HG02623 (cell line): Measurements from ENCODE around the gene ST14.
A peak's percentile ranks its signal among the peaks of the same experiment; 100 is the strongest.

Source experiments
- ATAC-seq: cut with Tn5 transposase; IDR thresholded peaks from one replicate; pipeline ENCODE4 v1.9.1; 2021; ENCODE audit warnings: moderate library complexity; ENCODE audit not compliant: unreplicated experiment

ST14 gene

DNA sequence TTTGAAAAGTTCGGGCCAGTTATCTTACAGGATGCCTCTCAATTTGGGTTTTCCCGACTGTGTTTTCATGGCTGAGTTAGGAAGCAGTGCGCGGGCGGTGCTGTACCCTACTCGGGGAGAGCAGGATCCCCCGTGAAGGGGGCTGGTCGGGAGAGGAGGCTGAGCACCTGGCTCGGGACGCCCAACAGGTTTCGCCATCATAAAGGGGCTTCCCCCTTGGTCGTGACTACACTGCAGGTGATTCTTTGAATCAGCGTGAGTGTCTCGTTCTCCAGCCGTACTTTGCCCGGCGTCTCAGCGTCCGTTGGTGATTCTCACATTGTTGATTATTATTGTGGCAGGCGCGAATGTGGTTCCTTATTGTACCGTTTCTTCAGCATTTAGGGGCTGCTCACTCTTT is 46.6 kb downstream of the ST14 start:
- no peak for ATAC-seq

DNA sequence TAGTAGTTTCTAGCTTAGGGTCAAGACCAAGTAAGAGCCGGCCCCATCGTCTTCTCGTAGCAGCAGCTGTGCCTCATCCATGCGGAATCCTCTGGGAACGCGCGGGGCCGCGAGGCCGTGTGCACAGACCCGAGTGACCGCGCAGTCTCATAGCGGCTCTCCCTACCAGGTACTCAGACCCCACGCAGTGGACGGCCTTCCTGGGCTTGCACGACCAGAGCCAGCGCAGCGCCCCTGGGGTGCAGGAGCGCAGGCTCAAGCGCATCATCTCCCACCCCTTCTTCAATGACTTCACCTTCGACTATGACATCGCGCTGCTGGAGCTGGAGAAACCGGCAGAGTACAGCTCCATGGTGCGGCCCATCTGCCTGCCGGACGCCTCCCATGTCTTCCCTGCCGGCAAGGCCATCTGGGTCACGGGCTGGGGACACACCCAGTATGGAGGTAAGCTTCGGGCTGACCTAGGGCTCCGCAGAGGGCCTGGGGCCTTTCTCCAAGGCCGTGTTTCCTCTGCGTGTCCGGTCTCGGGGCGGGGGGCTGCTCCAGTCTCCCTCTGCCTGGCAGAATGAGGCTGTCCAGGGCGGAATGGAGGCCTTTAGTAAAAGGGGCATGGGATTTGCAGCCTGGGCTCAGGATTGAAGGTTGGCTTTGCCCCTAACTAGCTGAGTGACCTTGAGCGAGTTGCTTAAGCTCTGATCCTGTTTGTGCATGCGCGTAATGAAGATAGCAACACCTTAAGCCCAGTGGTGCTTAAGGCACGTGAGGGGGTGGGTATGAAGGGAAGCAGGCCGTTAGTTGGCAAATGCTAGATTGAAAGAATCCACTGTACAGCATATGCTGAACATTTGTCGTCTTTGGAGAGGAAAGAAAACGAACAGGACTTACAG is 48.9 kb downstream of the ST14 start:
- no peak for ATAC-seq

DNA sequence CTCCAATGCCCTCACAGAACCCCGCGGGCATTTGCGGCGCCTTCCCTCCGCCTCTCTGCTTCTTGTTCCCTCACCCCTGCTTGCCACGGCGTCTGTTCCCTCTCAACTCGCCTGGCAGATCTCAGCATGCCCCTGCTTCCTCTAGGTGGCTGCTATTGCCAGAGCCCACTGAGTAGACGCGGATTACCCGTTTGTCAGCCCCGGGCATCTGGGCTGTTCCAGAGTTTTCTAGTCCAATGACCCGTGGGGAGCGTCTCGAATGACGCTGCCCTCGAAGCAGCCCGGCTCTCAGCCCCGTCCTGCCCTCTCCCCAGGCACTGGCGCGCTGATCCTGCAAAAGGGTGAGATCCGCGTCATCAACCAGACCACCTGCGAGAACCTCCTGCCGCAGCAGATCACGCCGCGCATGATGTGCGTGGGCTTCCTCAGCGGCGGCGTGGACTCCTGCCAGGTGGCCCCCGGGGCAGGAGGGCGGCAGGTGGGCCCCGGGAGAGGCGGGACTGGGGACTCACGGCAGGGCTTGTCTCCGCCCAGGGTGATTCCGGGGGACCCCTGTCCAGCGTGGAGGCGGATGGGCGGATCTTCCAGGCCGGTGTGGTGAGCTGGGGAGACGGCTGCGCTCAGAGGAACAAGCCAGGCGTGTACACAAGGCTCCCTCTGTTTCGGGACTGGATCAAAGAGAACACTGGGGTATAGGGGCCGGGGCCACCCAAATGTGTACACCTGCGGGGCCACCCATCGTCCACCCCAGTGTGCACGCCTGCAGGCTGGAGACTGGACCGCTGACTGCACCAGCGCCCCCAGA is 49.7 kb downstream of the ST14 start:
- ATAC-seq = no peak

DNA sequence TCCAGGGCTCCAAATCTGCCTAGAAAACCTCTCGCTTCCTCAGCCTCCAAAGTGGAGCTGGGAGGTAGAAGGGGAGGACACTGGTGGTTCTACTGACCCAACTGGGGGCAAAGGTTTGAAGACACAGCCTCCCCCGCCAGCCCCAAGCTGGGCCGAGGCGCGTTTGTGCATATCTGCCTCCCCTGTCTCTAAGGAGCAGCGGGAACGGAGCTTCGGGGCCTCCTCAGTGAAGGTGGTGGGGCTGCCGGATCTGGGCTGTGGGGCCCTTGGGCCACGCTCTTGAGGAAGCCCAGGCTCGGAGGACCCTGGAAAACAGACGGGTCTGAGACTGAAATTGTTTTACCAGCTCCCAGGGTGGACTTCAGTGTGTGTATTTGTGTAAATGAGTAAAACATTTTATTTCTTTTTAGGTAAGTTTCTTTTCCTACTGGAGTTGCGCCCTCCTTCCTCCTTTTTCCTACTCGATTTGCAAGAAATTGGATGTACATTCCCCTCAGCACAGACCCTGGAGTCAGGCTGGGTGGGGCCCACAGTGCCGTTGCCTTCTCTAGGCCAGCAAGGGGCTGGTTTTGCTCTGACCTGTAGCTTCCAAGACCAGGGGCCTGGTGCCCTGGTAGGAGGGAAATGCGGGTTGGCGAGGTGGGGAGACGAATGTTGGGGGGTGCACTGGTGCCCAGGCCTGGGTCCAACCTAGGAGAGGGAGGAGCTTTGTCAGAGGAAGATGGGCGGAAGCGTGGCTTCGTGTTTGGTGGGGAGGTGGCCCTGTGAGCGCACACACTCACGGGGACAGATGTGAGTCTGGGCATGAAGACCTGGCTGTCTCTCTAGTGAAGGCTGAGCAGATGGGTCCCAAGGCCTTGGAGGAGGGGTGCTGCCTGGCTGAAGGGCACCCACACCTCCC is 50.6 kb downstream of the ST14 start:
- ATAC-seq = no peak

DNA sequence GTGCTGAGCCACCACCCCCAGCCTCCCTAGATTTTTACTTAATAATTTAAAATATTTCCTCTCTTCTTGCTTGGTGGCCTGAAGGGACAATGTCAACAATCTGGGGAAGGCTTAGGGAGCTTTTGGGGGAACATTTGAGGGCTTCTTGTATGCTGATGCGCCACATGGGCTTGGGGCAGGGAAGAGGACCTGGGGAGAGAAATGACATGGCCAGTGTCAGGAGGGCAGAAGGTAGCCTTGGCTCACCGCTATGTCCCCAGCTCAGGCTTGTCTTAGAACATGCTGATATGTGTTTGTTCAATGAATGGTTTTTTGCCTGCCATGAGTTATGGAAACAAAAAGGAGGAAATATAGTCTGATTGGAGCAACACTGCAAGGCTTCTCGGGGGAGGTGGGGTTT is 51.6 kb downstream of the ST14 start:
- no peak for ATAC-seq

DNA sequence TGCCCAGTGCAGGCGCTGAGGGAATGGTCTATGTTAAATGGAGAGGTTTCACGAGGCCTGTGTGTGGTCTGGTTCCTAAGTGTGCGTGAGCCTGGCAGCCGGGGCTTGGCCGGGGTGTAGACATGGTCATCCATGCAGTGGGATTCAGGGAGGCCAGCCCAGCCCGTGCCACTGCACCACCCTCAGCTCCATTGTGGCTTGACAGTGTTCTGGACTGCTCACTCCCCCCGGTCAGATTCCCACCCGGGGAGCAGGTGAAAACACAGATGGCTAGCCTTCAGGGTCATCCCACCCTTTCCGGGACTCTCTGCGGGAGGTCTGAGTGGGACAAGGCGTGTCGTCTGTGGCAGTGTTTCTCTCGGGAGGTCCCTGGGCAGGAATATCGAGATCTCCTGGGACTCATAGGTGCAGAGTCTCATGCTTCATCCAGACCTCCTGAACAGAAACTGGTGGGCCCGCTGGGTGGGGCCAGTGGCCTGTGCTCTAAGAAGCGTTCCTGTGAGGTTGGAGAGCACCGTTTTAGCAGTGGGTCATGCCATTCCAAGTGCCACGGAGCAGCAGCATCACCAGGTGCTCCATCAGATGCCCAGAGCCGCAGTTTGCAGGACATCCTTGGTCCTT is 52.3 kb downstream of the ST14 start:
- no peak for ATAC-seq

DNA sequence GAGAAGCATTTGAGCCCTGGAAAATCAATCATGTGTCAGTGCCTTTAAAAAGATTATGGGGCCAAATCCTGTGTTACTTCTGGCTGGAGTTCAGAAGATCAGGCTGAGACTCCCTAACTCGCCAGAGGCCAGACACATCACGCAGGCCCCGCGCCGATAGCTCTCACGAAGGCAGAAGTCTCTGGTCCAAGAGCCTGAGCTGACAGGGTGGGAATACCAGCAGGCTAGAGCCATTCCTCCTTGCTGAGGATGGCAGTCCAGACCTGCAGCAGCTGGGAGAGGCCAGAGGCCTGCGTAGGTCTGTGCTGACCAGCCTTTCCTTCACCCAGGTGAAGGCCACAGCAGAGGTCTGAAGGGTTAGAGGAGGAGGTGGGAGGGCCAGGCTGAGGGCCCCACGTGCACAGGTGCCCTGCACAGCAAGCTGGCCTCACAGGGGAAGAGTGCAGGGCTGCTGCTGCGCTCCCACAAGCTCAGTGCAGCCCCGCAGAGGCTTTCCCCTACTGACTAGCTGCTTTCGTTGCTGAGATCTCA is 52.9 kb downstream of the ST14 start:
- ATAC-seq = no peak

DNA sequence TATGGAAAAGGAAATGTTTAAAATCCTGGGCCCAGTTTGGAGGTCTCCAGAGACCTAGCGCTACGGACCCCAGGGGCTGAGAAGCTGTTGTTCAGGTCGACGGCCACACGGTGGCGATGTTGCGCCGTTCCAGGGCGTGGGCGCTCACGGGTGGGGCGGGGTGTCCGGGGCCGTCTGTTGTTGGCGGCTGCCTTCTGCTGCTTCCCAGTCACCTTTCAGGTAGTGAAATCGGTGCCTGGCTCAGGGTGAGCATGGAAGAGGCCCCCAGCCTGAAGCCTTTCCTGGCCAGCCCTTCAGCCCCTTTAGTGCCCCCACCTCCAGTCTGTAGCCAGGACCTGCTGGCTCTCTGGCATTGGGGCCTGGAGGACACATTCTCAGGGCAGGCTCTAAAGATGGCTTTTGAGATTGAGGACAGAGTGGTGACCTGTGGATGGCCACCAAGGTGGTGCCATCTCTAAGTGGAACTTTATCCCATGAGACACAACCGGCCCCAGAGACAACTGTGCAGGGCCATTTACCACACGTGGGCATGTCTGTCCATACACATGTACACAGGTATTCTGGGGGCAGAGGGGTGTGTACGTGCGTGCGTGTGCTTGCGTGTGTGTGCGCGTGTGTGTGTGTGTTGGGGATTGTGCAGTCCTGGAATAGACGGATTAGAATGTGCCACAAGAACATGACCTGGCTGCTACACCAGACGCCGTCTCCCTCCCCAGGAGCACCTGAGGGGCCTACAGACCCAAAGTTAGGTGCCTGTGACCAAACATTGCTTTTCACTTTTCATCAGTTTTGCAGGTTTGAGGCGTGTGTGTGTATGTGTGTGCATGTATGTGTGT is 53.8 kb downstream of the ST14 start:
- ATAC-seq = peak; percentile 83

DNA sequence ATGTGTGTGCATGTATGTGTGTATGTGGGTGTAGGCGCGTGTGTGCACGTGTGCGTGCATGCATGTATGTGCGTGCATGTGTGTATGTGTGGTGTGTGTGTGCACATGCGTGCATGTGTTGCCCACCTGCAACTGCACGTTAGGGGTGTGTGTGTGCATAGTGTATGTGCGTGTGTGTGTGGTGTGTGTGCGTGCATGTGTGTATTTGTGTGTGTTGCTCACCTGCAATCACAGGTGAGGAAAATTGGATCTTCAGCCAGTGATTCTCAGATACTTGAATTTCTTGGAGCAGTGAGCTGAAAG is 54.3 kb downstream of the ST14 start:
- ATAC-seq = no peak

DNA sequence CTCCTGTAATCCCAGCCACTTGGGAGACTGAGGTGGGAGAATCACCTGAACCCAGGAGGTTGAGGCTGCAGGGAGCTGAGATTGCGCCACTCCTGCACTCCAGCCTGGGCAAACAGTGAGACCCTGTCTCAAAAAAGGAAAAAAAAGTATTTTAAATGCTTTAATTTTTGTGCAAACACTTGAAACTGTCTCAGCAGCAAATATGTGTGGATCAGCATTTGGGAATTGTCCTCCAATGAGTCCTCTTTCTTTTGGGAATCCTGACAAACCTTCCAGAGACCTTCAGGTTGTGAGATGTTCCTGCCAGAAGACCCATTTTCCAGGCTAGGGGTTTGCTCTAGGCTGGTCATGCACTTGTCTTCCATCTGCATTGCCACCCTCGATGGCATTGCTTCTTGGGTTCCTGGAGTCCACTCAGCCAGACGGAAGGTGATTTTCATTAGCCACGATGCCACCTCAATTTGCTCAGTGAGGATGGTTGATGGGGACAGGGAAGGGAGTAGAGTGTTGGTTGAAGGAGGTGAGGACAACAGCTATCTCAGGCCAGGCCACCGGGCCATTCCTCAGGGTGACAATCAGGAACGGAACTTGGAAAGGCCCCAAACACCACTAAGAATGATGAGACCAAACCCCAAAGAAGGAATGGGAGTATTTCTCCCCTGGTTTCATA is 55.4 kb downstream of the ST14 start:
- no peak for ATAC-seq

DNA sequence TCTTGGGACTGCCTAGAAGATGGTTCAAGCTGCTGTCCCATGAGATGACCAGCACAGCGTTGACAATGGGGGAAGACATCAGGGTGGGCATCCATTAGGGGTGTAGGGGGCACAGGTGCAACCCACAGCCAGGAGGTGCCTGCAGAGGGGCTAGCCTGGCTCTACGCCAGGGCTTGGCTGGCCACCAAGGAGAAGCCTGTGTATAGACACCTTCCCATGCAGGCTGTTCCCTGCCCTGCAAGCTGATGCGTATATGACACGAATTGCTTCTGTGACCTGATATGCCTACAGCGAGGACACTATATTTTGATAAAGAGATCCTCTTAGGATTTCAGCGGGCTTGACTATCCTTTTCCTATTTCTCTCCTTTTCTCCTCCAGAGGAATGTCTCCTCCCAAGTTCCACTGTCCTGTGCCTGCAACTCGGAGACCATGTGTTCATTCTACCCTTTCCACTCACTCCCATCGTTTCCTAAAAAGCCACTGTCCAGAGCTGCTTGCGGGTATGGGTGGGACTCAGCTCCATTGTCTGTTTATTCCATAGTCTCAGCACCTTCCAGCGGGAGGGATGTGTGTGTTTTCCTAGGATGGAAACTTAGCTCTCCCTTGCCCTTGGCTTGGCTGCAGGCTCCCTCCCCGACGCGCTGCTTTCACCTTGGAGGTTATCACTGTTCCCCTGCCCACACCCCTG is 56.1 kb downstream of the ST14 start:
- ATAC-seq = no peak

DNA sequence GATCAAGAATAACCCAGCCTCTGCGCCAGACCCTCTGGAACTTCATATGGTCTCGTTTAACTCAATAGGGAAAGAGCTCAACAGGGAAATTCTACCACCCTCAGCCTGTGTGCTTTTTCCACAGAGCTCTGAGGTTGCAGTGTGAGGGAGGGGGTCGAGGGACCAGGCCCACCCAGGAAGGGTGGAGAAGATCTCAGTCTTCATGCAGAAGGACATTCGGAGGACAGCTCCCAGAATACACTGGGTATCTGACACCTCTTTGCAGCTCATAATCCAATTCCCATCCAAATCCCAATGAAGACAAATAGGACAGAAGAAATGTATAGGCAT is 56.6 kb downstream of the ST14 start:
- no peak for ATAC-seq

DNA sequence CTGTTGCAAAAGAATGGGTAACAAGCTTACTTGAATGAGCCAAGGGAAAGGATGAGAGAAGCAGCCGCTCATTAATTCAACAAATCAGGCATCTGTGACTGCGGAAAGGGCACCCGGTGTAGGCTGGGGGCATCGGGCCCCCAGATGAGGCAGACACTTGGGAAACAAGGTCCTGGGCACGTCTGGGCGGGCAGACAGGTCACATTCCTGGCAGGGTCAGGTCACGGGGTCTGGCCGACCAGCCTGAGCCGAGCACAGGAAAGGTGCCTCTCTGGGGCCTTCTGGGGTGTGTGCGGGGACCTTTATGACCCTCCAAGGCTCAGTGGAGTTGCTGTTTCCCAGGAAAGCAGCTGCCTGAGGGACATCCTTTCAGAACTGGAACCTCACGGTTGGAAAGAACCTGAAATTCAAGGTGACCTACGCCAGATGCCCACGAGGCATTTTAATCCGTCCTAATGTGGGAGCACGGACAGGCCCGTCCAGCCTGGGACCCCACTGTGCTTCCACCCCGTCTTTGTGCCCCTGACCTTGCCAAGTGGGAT is 57.1 kb downstream of the ST14 start:
- no peak for ATAC-seq

DNA sequence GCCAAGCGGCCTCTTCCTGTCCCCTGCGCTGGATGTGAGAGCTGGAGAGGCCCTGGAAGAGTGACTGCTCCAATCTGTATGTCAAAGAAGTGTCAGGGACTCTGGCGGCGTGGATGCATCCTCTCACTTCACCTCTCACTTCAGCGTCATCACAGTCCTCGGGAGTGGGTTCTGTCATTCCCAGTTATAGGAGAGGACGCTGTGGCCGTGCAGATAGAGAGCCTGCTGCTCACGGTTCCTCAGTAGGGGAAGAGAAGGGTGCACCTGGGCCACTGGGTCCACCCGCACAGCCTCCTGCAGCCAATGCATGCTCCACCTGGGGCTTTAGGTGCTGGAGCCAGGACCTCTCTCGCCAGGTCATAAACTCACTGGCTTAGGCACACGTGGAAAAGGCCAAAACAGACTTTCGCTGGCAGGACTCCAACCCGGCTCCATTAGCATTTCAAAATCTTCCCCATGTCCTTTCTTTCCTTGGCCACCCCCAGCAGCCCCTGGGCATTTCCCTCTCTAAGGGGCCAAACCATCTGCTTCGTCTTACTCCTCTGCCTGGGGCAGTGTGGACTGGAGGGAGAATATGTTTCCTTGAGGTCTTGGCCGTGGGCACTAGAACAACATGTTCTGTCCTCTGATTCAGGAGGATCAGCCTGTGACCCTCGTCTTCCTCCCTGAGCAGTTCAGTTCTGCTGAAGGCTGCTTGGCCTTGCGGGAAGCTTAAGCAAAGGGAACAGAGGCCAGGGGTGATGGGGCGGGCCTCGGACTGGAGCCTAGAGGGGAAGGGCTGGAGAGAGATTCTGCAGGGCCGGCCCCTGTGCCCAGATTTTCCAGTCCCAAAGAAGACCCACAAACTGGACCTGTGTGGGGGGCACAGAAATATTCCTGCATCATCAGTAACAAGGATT is 57.8 kb downstream of the ST14 start:
- ATAC-seq = no peak

DNA sequence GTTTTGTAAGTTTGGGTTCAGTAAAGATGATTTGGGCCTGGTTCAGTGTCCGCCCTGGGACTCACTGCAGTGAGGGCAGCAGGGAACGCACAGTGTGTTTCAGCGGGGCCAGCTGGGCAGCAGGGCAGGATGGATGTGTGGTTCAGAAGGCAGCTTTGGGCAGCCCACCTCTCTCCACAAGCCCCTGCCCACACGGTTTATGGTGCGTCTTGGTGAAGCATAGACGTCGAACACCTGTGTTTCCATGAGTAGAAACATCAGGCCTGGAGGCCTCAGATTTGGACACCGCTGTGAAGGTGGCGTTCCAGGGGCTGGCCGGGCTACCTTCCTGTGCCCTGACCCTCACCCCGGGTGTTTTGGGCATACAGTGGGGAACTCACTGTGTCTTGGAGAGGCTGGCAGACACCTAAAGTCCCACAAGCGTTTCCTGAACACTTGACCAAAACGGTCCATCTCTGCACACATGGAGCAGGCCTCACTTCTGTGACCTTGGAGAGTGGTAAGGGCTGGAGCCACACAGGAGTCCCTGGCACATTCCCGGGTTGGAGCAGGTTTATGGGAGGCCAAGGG is 59.0 kb downstream of the ST14 start:
- ATAC-seq = no peak

DNA sequence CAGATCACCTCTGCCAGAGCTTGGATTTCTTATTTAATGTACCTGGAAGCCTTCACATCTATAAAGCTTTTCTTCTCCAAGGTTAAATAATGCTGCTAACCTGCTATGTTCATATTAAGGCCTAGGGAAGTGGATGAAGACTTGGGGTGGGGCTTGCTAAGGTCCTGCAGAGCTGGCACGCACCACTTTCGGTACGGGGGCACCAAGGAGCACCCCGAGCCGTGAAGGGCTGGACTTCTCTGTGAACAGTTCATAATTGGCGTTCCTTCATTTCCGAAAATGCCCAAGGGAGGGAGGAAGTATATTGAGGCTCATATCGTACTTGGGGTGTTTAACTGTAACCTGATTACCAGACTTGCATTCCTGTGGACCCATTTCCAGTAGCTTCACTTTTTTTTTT is 59.6 kb downstream of the ST14 start:
- no peak for ATAC-seq
